HL-60 (cell line): ENCODE measurements around the gene GSG1L2.

ENCODE experiments used
- DNase-seq, 2 experiments: peaks; one replicate each; pipeline ENCODE4 v3.0.0-alpha.2; 2010 to 2020; ENCODE audit warnings: low read depth in 1 of 2, low spot score in 1 of 2
- H3K27ac ChIP-seq: fragments of 250-450 bp; sonication (Bioruptor Pico); replicated peaks from 2 replicates; pipeline ENCODE4 v1.5.1; 2020; ENCODE audit warnings: mild to moderate bottlenecking, moderate library complexity
- H3K27me3 ChIP-seq: fragments of 250-450 bp; sonication (Bioruptor Pico); 2 replicates; pipeline ENCODE4 v1.5.1; 2021; ENCODE audit warnings: mild to moderate bottlenecking, moderate library complexity; ENCODE audit not compliant: insufficient read depth, poor library complexity, severe bottlenecking
- H3K4me3 ChIP-seq: replicated peaks from 2 replicates; pipeline ENCODE4 v1.5.1; 2011; ENCODE audit warnings: mild to moderate bottlenecking, control low read depth, low read length; ENCODE audit not compliant: insufficient read depth
- CTCF ChIP-seq: IDR thresholded peaks from one replicate; pipeline ENCODE4 v1.5.1; 2011; ENCODE audit warnings: low read length, control low read depth, inconsistent platforms; ENCODE audit not compliant: insufficient read depth
- GABPA ChIP-seq: IDR thresholded peaks from 2 replicates; pipeline ENCODE4 v1.6.1; 2012; ENCODE audit warnings: low read depth
- POLR2AphosphoS5 ChIP-seq: IDR thresholded peaks from 2 replicates; pipeline ENCODE4 v1.6.1; 2012; ENCODE audit warnings: low read depth
- REST ChIP-seq: IDR thresholded peaks from 2 replicates; pipeline ENCODE4 v1.6.1; 2012; ENCODE audit warnings: low read depth; ENCODE audit not compliant: insufficient replicate concordance
- SPI1 ChIP-seq: IDR thresholded peaks from 2 replicates; pipeline ENCODE4 v1.6.1; 2012; ENCODE audit warnings: low read depth, mild to moderate bottlenecking, borderline replicate concordance

The GSG1L2 gene

GRCh38 chr17:9854255-9854654, 32.4 kb upstream of the GSG1L2 start:
- no peak for DNase-seq
- TF ChIP-seq SPI1: no peak
- TF ChIP-seq CTCF: no peak
- TF ChIP-seq GABPA: no peak
- Histone ChIP-seq H3K27me3 (no peaks in the 10 kb centered on the region), H3K4me3 (no peak overlapping the region), H3K27ac (no peak overlapping the region)

GRCh38 chr17:9850151-9850550, 28.3 kb upstream of the GSG1L2 start:
- no peaks in the 10 kb centered on the region for H3K27me3 ChIP-seq
- no peak overlapping the region for H3K27ac ChIP-seq
- TF ChIP-seq CTCF (no peak), REST (no peak), SPI1 (no peak), GABPA (no peak), POLR2AphosphoS5 (no peak)
- no peak for DNase-seq
- H3K4me3 ChIP-seq: no peak overlapping the region

GRCh38 chr17:9845306-9845705, 23.4 kb upstream of the GSG1L2 start:
- Histone ChIP-seq H3K27ac (no peak overlapping the region), H3K4me3 (no peak overlapping the region), H3K27me3 (no peaks in the 10 kb centered on the region)
- no peak for DNase-seq
- TF ChIP-seq GABPA (no peak), CTCF (no peak), SPI1 (no peak), REST (no peak), POLR2AphosphoS5 (no peak)

GRCh38 chr17:9844153-9844552, 22.3 kb upstream of the GSG1L2 start:
- Histone ChIP-seq H3K27ac (no peak overlapping the region), H3K4me3 (no peak overlapping the region), H3K27me3 (no peaks in the 10 kb centered on the region)
- no peak for TF ChIP-seq SPI1
- no peak for TF ChIP-seq GABPA
- no peak for TF ChIP-seq POLR2AphosphoS5
- no peak for TF ChIP-seq CTCF
- TF ChIP-seq REST: no peak
- no peak for DNase-seq
